Body of pancreas (tissue), 4 donors: ENCODE data around the gene ZBTB4. TPM values are rescaled to one million over a fixed set of nuclear protein-coding genes. Genes with fewer than 3 reads are reported as not detected.

ENCODE experiments used
- ATAC-seq: fragments of 150-250 bp; one replicate; pipeline ENCODE4 v1.9.1; 2016
- DNase-seq, 4 donors: peaks; one replicate each; pipeline ENCODE4 v3.0.0-alpha.2; 2019
- H3K27ac ChIP-seq, 4 donors: fragments of 200-600 bp; sonication (generic); 1 replicate in 3 of 4; 2 replicates in 1 of 4; pipeline versions ENCODE4 v1.5.1 to v1.6.1; 2016 to 2019; ENCODE audit warnings: mild to moderate bottlenecking in 1 of 4, mixed read lengths in 1 of 4, moderate library complexity in 1 of 4
- H3K27me3 ChIP-seq, 2 donors: fragments of 200-600 bp; sonication (generic); one replicate each; pipeline ENCODE4 v1.6.0; 2016; ENCODE audit warnings: mild to moderate bottlenecking in 1 of 2
- H3K36me3 ChIP-seq, 2 donors: fragments of 200-600 bp; sonication (generic); replicated peaks in 1 of 2; 2 replicates each; pipeline ENCODE4 v1.5.1; 2016; ENCODE audit warnings: low read depth in 2 of 2; ENCODE audit not compliant: insufficient read depth in 1 of 2
- H3K4me1 ChIP-seq: fragments of 200-600 bp; sonication (generic); one replicate; pipeline ENCODE4 v1.6.0; 2016
- H3K4me3 ChIP-seq, 2 donors: fragments of 200-600 bp; sonication (generic); 1 replicate in 1 of 2; 2 replicates in 1 of 2; pipeline ENCODE4 v1.5.1; 2016 to 2019
- H3K9me3 ChIP-seq, 3 donors: fragments of 200-600 bp; sonication (generic); 1 replicate in 2 of 3; 2 replicates in 1 of 3; pipeline ENCODE4 v1.5.1; 2016
- POLR2A ChIP-seq, 3 donors: fragments of 450-650 bp; IDR thresholded peaks; one replicate each; pipeline ENCODE4 v1.6.1; 2016; ENCODE audit warnings: antibody characterized with exemption in 3 of 3, mild to moderate bottlenecking in 2 of 3
- WGBS, 2 donors: methylation state at CpG; one replicate each; pipeline ENCODE4 v1.1.5; 2017; 5-methylcytosine and 5-hydroxymethylcytosine counted together
- intact Hi-C: fragments of 100-400 bp; cut with DNase I; formaldehyde crosslinking; loops from one replicate; pipeline ENCODE4 v1.15.1; 2023
- total RNA-seq, 2 donors: library from RNA; depleted of rRNA; stranded (reverse); fragments of >200 nt; gene quantifications; one replicate each; pipeline ENCODE4 v1.1.0, GENCODE V29; 2016
- TF ChIP-seq, protein P1 (sequence below), 7 experiments: fragments of 450-650 bp in 4 of 7; fragments of 200-600 bp in 3 of 7; sonication (generic) in 3 of 7; IDR thresholded peaks; one replicate each; pipeline ENCODE4 v1.5.1; 2016 to 2019; ENCODE audit warnings: antibody characterized with exemption in 7 of 7

Gene ZBTB4
- total RNA-seq, 2 donors from 2014 or later: 30.9 to 38.2 TPM

DNA sequence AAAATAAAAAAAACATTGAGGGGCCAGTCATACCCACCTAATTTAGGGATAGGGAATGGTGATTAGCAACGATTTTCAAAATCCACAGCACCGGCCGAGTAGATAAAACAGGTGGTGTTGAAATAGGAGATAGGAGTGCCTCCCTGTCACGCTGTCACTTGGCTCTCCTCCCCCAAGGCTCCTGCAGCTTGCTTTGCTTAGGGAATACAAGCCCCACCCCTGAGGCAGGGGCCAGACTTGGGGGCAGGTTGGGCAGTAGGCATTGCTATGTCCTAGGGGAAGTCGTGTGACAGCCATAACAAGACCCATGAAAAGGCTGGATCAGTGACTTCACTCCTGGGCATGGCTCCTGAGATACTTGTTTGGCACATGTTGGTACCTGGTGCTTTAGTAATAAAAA, 30.5 kb upstream of the ZBTB4 start:
- TF ChIP-seq, protein P1, sequence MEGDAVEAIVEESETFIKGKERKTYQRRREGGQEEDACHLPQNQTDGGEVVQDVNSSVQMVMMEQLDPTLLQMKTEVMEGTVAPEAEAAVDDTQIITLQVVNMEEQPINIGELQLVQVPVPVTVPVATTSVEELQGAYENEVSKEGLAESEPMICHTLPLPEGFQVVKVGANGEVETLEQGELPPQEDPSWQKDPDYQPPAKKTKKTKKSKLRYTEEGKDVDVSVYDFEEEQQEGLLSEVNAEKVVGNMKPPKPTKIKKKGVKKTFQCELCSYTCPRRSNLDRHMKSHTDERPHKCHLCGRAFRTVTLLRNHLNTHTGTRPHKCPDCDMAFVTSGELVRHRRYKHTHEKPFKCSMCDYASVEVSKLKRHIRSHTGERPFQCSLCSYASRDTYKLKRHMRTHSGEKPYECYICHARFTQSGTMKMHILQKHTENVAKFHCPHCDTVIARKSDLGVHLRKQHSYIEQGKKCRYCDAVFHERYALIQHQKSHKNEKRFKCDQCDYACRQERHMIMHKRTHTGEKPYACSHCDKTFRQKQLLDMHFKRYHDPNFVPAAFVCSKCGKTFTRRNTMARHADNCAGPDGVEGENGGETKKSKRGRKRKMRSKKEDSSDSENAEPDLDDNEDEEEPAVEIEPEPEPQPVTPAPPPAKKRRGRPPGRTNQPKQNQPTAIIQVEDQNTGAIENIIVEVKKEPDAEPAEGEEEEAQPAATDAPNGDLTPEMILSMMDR (IDR thresholded peaks at IDR 0.05): no peak
- no peak for TF ChIP-seq POLR2A (IDR thresholded peaks at IDR 0.05)
- H3K36me3 ChIP-seq: peaks cover 43 to 60% of the 10 kb centered on the region in 2 donors
- WGBS, 2 donors: 49 to 61% methylated on average over 5 of the region's 5 CpGs
- DNase-seq (no peak), ATAC-seq (no peak)
- no peak overlapping the region for H3K4me3 ChIP-seq
- no peaks in the 10 kb centered on the region for H3K4me1 ChIP-seq
- H3K9me3 ChIP-seq: no peaks in the 10 kb centered on the region
- H3K27me3 ChIP-seq: no peaks in the 10 kb centered on the region
- no peak overlapping the region for H3K27ac ChIP-seq
- intact Hi-C loops: loop anchor here (5.0 kb wide), 1 partner anchor 52 kb away; the partner anchor contains the start of gene SENP3

DNA sequence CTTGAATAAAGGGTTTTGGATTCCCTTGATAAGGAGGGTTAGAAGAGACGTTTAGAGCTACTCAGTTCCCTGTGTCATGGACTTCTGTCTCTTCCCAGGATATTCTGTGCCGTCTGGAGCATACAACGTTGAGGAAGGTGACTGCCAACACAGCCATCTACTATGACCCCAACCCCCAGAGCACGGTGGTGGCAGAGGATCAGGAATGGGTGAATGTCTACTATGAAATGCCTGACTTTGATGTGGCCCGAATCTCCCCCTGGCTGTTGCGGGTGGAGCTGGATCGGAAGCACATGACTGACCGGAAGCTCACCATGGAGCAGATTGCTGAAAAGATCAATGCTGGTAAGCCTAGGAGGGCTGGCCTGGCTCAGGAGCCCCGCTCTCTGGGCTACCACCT, 29.4 kb upstream of the ZBTB4 start:
- intact Hi-C loops: no loop called here
- Histone ChIP-seq H3K4me1 (no peaks in the 10 kb centered on the region), H3K27me3 (no peaks in the 10 kb centered on the region), H3K9me3 (no peaks in the 10 kb centered on the region), H3K27ac (no peak overlapping the region), H3K36me3 (peaks cover 44 to 63% of the 10 kb centered on the region in 2 donors), H3K4me3 (no peak overlapping the region)
- ATAC-seq (no peak), DNase-seq (no peak)
- 85 to 97% methylated on average over 9 of the region's 9 CpGs for WGBS, 2 donors
- TF ChIP-seq POLR2A (IDR thresholded peaks at IDR 0.05): no peak
- TF ChIP-seq, protein P1 (IDR thresholded peaks at IDR 0.05): no peak

GRCh38 chr17:7508145-7508544, 28.7 kb upstream of the ZBTB4 start:
- intact Hi-C loops: no loop called here
- Histone ChIP-seq H3K36me3 (peaks cover 46 to 69% of the 10 kb centered on the region in 2 donors), H3K4me3 (no peak overlapping the region), H3K4me1 (no peaks in the 10 kb centered on the region), H3K27me3 (no peaks in the 10 kb centered on the region), H3K9me3 (no peaks in the 10 kb centered on the region), H3K27ac (no peak overlapping the region)
- WGBS, 2 donors: 76 to 93% methylated on average over 8 to 11 of the region's 11 CpGs
- TF ChIP-seq POLR2A (IDR thresholded peaks at IDR 0.05): no peak
- TF ChIP-seq, protein P1 (IDR thresholded peaks at IDR 0.05): no peak
- ATAC-seq (no peak), DNase-seq (no peak)

GRCh38 chr17:7503521-7503920, 24.1 kb upstream of the ZBTB4 start:
- Histone ChIP-seq H3K4me3 (no peak overlapping the region), H3K27ac (no peak overlapping the region), H3K36me3 (peaks cover 46 to 66% of the 10 kb centered on the region in 2 donors), H3K4me1 (no peaks in the 10 kb centered on the region), H3K27me3 (no peaks in the 10 kb centered on the region), H3K9me3 (no peaks in the 10 kb centered on the region)
- TF ChIP-seq, protein P1 (IDR thresholded peaks at IDR 0.05): no peak
- no peak for TF ChIP-seq POLR2A (IDR thresholded peaks at IDR 0.05)
- WGBS, 2 donors: 92% methylated on average over 8 of the region's 8 CpGs
- ATAC-seq (no peak), DNase-seq (no peak)
- intact Hi-C loops: no loop called here

DNA sequence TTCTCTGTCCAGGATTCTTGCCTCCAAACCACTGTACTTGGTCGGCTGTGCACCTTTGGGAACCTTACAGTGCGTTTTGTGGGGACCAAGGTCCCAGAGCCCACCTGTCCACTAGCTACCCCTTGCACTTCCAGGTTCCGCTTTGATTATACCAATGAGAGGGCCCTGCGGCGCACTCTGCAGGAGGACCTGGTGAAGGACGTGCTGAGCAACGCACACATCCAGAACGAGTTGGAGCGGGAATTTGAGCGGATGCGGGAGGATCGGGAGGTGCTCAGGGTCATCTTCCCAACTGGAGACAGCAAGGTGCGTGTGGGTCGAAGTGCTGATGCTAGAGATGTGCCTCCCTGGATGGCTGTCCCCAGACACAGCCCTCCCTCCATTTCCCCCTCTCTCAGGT, 23.6 kb upstream of the ZBTB4 start:
- WGBS, 2 donors: 82% methylated on average over 13 of the region's 14 CpGs

More for the DNA sequence above, 23.6 kb upstream of the ZBTB4 start:
- intact Hi-C loops: no loop called here
- TF ChIP-seq, protein P1 (IDR thresholded peaks at IDR 0.05): peak in 4 of 7 experiments; percentile 4 to 37 (median 29)
- TF ChIP-seq POLR2A (IDR thresholded peaks at IDR 0.05): no peak
- Histone ChIP-seq H3K9me3 (no peaks in the 10 kb centered on the region), H3K4me3 (no peak overlapping the region), H3K36me3 (peaks cover 44 to 66% of the 10 kb centered on the region in 2 donors), H3K27ac (no peak overlapping the region), H3K4me1 (no peaks in the 10 kb centered on the region), H3K27me3 (no peaks in the 10 kb centered on the region)
- DNase-seq: peak in 1 of 4 donors; percentile 41
- no peak for ATAC-seq
